ENCODE data around the gene CLSTN1.
"Not testable (repeated sequence)": the region's sequence is repeated elsewhere in the genome, so short reads cannot be mapped to it uniquely, and the experiment has no call there.

Gene CLSTN1

GRCh38 chr1:9825093-9826074 is 1.6 kb upstream of the CLSTN1 start:
- DNase-seq (ENCODE audit: low spot score), result peak; percentile 72

- no peak for DNase-seq (ENCODE audit: low spot score)
These were observed 931 bp upstream of the CLSTN1 start for GRCh38 chr1:9824702-9825089.

- DNase-seq (ENCODE audit: low spot score), result no peak
These were observed 147 bp downstream of the CLSTN1 start for GRCh38 chr1:9823693-9823942.

- DNase-seq (ENCODE audit: low spot score), result peak; percentile 29
These were observed 670 bp downstream of the CLSTN1 start for GRCh38 chr1:9822897-9823692.

- DNase-seq (ENCODE audit: low spot score), result no peak
These were observed 1.3 kb downstream of the CLSTN1 start for GRCh38 chr1:9822490-9822889.

GRCh38 chr1:9821710-9822109 is 2.1 kb downstream of the CLSTN1 start:
- no peak for DNase-seq (ENCODE audit: low spot score)

- DNase-seq (ENCODE audit: low spot score), result no peak
These were observed 3.2 kb downstream of the CLSTN1 start for GRCh38 chr1:9820521-9820920.

- no peak for DNase-seq (ENCODE audit: low spot score)
These were observed 6.0 kb downstream of the CLSTN1 start for GRCh38 chr1:9817734-9818133.

GRCh38 chr1:9816199-9816598 is 7.6 kb downstream of the CLSTN1 start:
- no peak for DNase-seq (ENCODE audit: low spot score)

GRCh38 chr1:9815150-9815549 is 8.6 kb downstream of the CLSTN1 start:
- DNase-seq (ENCODE audit: low spot score), result no peak

- DNase-seq (ENCODE audit: low spot score), result no peak
These were observed 9.1 kb downstream of the CLSTN1 start for GRCh38 chr1:9814619-9815018.

- DNase-seq (ENCODE audit: low spot score), result no peak
These were observed 12.4 kb downstream of the CLSTN1 start for GRCh38 chr1:9811239-9811966.

- no peak for DNase-seq (ENCODE audit: low spot score)
These were observed 14.7 kb downstream of the CLSTN1 start for GRCh38 chr1:9809100-9809510.

GRCh38 chr1:9808459-9808858 is 15.3 kb downstream of the CLSTN1 start:
- no peak for DNase-seq (ENCODE audit: low spot score)

- no peak for DNase-seq (ENCODE audit: low spot score)
These were observed 16.2 kb downstream of the CLSTN1 start for GRCh38 chr1:9807541-9807940.

GRCh38 chr1:9805972-9806371 is 17.8 kb downstream of the CLSTN1 start:
- DNase-seq (ENCODE audit: low spot score), result not testable (repeated sequence)

GRCh38 chr1:9805006-9805508 is 18.7 kb downstream of the CLSTN1 start:
- DNase-seq (ENCODE audit: low spot score), result no peak

- not testable (repeated sequence) for DNase-seq (ENCODE audit: low spot score)
These were observed 20.5 kb downstream of the CLSTN1 start for GRCh38 chr1:9803003-9803918.

GRCh38 chr1:9801909-9802308 is 21.9 kb downstream of the CLSTN1 start:
- no peak for DNase-seq (ENCODE audit: low spot score)

GRCh38 chr1:9798236-9799130 is 25.3 kb downstream of the CLSTN1 start:
- peak; percentile 52 for DNase-seq (ENCODE audit: low spot score)

All from AG08395 (cell line).